GM12872 (cell line): Measurements from ENCODE around the gene TMEM120B.

Experiments
- TF ChIP-seq, protein P1 (sequence below): IDR thresholded peaks from 3 replicates; pipeline ENCODE4 v1.5.1; 2011; ENCODE audit warnings: low read depth, mild to moderate bottlenecking, low read length, moderate library complexity; ENCODE audit not compliant: insufficient read depth

The TMEM120B gene

DNA sequence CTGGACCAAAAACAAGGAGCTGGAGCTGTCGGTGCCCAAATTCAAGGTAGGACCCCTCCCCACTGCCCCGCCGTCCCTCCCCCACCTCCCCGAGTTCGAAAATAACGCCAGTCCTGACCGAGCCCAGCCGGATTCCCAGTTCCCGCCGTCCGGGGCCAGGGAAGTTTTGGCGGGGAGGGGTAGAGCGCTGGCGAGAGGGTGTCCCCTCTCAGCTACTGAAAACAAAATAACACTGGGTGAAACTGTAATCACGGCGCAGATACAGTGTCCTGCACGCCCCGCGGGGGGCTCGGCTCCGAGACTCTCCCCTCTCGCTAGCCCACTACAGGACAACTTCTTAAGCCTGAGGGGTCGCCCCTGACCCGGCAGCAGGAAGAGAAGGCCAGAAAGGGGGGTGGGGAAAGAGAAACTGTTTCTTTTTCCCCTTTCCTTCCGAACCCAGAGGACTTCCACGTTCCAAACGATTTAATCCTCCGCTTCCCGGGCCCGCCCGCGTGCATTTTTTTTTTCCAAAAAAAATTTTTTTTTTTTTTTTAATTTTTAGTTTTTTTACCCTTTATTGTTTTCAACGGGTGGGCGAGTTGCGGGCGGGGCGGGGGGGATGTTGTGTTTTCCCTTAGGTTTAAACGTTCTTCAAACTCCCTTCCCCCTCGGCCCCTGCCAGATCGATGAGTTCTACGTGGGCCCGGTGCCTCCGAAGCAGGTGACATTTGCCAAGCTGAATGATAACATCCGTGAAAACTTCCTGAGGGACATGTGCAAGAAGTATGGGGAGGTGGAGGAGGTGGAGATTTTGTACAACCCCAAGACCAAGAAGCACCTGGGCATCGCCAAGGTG lies 92.8 kb downstream of the TMEM120B start:
- TF ChIP-seq, protein P1, sequence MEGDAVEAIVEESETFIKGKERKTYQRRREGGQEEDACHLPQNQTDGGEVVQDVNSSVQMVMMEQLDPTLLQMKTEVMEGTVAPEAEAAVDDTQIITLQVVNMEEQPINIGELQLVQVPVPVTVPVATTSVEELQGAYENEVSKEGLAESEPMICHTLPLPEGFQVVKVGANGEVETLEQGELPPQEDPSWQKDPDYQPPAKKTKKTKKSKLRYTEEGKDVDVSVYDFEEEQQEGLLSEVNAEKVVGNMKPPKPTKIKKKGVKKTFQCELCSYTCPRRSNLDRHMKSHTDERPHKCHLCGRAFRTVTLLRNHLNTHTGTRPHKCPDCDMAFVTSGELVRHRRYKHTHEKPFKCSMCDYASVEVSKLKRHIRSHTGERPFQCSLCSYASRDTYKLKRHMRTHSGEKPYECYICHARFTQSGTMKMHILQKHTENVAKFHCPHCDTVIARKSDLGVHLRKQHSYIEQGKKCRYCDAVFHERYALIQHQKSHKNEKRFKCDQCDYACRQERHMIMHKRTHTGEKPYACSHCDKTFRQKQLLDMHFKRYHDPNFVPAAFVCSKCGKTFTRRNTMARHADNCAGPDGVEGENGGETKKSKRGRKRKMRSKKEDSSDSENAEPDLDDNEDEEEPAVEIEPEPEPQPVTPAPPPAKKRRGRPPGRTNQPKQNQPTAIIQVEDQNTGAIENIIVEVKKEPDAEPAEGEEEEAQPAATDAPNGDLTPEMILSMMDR = no peak

DNA sequence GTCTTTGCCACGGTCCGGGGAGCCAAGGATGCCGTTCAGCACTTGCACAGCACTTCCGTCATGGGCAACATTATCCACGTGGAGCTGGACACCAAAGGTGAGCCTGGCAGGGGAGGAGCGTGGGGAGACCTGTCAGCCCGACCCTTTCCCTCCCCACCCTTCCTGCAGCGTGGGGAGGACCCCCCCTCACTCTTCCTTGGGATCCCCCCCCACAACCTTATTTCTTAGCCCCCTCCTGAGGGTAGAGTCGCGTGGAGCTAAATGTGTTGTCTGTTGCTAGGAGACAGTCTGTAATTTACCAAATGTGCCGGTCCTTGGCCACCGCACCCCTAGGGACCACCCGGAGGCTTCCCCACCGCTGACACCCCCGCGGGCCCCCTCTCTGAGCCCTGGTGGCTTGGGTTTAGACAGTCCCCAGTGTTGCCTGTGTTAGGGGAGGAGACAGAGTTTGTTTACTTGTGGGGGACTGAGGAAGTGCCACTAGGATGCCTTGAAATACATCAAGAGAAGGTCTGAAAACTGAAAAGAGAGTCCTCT lies 93.5 kb downstream of the TMEM120B start:
- TF ChIP-seq, protein P1 = no peak

DNA sequence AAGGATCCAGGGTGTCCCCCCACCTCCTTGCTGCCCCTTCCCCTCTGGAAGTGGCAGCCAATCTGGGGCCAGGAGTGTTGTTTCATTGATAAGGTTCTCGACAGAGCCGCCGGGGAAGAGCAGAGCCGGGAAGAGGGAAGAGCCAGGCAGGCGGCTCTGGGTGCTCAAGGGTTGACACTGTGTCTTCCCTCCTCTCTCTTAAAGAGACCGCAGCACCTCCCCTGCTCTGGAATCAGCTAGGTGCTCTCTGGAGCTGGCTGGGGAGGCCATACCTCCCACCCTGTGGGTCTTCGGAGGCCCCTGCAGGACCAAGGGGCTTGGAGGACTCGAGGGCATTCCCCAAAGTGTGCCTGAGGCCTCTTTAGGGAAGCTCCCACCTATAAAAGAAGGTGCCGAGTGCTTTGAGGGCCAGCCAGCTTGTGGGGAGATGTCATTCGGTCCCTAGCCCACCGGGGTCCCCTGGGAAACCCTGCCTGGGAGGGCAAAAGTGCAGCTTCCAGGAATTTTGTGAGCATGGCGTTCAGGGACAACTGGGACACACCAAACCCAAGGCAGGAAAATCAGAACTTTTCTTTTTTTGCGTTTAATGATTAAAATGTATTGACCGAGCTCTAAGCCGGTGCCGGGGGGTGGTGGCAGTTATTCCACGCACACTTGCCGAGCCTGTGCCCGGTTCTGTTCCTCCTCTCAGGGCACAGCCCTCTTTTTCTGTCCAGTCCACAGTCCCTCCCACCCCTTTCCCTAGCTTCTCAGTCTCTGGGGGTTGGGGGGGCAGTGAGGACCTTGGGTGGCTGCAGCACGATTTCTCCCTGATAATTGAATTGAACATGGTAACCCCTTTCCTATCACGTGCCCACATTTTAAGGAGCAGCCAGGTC lies 94.2 kb downstream of the TMEM120B start:
- TF ChIP-seq, protein P1 = no peak

DNA sequence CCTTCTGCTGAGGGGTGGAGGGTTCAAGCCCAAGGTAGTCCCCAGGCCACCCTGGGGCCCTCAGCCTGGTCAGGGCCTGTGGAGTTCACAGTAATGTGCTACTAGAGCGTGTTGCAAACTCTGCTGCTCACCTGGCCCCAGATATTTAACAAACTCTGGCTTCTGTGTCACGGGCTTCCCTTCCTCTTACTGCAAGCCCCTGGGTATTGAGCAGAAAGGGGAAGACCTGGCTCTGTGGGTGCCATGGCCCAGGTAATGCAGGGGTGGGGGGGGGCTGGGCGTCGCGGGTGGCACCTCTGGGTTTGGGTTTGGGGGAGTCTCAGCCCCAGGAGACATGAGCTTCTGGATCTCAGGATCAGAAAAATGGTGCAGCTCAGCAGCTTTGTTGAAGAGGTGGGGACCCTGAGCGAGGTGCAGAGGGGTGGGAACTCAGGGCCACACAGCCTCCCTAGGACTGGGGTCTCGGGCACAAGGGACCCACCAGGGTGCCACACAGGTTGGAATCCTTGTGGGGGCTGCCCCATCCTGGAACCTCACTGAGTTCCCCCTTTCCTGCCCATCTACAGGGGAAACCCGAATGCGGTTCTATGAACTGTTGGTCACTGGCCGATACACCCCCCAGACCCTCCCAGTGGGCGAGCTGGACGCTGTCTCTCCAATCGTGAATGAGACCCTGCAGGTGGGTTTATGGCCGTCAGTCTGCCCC lies 95.2 kb downstream of the TMEM120B start:
- TF ChIP-seq, protein P1 = no peak

DNA sequence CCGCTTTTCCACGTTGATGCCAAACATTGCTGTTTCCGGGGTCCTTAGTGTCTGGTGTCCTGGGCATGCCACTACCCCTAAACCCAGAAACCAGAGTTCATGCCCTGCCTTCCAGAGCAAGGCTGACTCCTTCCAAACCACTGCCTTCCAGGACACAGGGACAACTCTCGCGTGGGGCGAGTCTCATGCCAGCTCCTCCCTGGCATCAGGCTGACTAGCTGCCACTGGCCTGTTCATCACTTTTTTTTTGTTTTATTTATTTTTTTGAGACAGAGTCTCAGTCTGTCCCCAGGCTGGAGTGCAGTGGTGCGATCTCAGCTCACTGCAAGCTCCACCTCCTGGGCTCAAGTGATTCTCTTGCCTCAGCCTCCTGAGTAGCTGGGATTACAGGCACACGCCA lies 96.1 kb downstream of the TMEM120B start:
- TF ChIP-seq, protein P1 = no peak

DNA sequence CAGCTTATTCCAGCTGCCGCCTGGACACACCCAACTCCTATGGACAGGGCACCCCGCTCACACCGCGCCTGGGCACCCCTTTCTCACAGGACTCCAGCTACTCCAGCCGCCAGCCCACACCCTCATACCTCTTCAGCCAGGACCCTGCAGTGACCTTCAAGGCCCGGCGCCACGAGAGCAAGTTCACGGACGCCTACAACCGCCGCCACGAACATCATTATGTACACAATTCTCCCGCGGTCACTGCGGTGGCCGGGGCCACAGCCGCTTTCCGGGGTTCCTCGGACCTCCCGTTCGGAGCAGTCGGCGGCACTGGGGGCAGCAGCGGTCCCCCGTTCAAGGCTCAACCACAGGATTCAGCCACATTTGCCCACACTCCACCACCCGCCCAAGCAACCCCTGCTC lies 97.2 kb downstream of the TMEM120B start:
- TF ChIP-seq, protein P1 = no peak
